Chondrocyte (in vitro differentiated cells): Measurements from ENCODE around the gene SGSH. TPM values are rescaled to one million over a fixed set of nuclear protein-coding genes. Genes with fewer than 3 reads are reported as not detected.

Experiments
- DNase-seq: peaks from one replicate; pipeline ENCODE4 v3.0.0; 2021; ENCODE audit warnings: mixed read lengths, low spot score
- H3K27ac Mint-ChIP-seq: one replicate; pipeline ENCODE4 v1.8.0; 2021; ENCODE audit warnings: mild to moderate bottlenecking, moderate library complexity, mixed read lengths; ENCODE audit not compliant: unreplicated experiment
- H3K27me3 Mint-ChIP-seq: 2 replicates; pipeline ENCODE4 v1.8.0; 2021; ENCODE audit warnings: low read depth, mixed read lengths
- H3K36me3 Mint-ChIP-seq: 2 replicates; pipeline ENCODE4 v1.8.0; 2021; ENCODE audit warnings: low read depth, mixed read lengths
- H3K4me1 Mint-ChIP-seq: 2 replicates; pipeline ENCODE4 v1.8.0; 2021; ENCODE audit warnings: low read depth, mild to moderate bottlenecking, mixed read lengths
- H3K4me3 Mint-ChIP-seq: one replicate; pipeline ENCODE4 v1.8.0; 2021; ENCODE audit warnings: mild to moderate bottlenecking, moderate library complexity, mixed read lengths; ENCODE audit not compliant: unreplicated experiment
- H3K9me3 Mint-ChIP-seq: 2 replicates; pipeline ENCODE4 v1.8.0; 2021; ENCODE audit warnings: low read depth, mixed read lengths
- CTCF ChIP-seq: fragments of 200-600 bp; sonication (generic); IDR thresholded peaks from 2 replicates; pipeline ENCODE4 v1.5.0; 2021; ENCODE audit warnings: antibody characterized with exemption, mild to moderate bottlenecking, moderate library complexity
- total RNA-seq: library from RNA; stranded (reverse); gene quantifications from 3 replicates; pipeline ENCODE4 v1.2.1, GENCODE V29; 2021

SGSH gene
- total RNA-seq, 1 donor from 2014 or later = 44.7 TPM

- H3K4me3 Mint-ChIP-seq = no peak overlapping the region
- TF ChIP-seq CTCF = no peak
- H3K36me3 Mint-ChIP-seq = peaks cover 23% of the 10 kb centered on the region
- H3K4me1 Mint-ChIP-seq = no peaks in the 10 kb centered on the region
- no peak overlapping the region for H3K27ac Mint-ChIP-seq
- DNase-seq = no peak
- H3K9me3 Mint-ChIP-seq = no peaks in the 10 kb centered on the region
- no peaks in the 10 kb centered on the region for H3K27me3 Mint-ChIP-seq
Measured at GRCh38 chr17:80212511-80212910, 7.6 kb downstream of the SGSH start.

GRCh38 chr17:80212109-80212508 lies 8.0 kb downstream of the SGSH start:
- Mint-ChIP-seq H3K4me1 (no peaks in the 10 kb centered on the region), H3K4me3 (no peak overlapping the region), H3K9me3 (no peaks in the 10 kb centered on the region), H3K36me3 (peaks cover 19% of the 10 kb centered on the region), H3K27me3 (no peaks in the 10 kb centered on the region), H3K27ac (no peak overlapping the region)
- DNase-seq = peak; percentile 91
- TF ChIP-seq CTCF = no peak

- peaks cover 14% of the 10 kb centered on the region for H3K36me3 Mint-ChIP-seq
- H3K27me3 Mint-ChIP-seq = no peaks in the 10 kb centered on the region
- TF ChIP-seq CTCF = no peak
- peak; percentile 81 for DNase-seq
- no peak overlapping the region for H3K27ac Mint-ChIP-seq
- H3K9me3 Mint-ChIP-seq = no peaks in the 10 kb centered on the region
- H3K4me1 Mint-ChIP-seq = no peaks in the 10 kb centered on the region
- H3K4me3 Mint-ChIP-seq = no peak overlapping the region
Measured at GRCh38 chr17:80210348-80211108, 9.6 kb downstream of the SGSH start.

- Mint-ChIP-seq H3K4me3 (no peak overlapping the region), H3K9me3 (no peaks in the 10 kb centered on the region), H3K27ac (no peak overlapping the region), H3K4me1 (no peaks in the 10 kb centered on the region), H3K27me3 (no peaks in the 10 kb centered on the region), H3K36me3 (peaks cover 14% of the 10 kb centered on the region)
- DNase-seq = no peak
- no peak for TF ChIP-seq CTCF
Measured at GRCh38 chr17:80209765-80210164, 10.4 kb downstream of the SGSH start.

- peaks cover 12% of the 10 kb centered on the region for H3K36me3 Mint-ChIP-seq
- no peak overlapping the region for H3K4me3 Mint-ChIP-seq
- DNase-seq = peak; percentile 91
- no peaks in the 10 kb centered on the region for H3K9me3 Mint-ChIP-seq
- no peak overlapping the region for H3K27ac Mint-ChIP-seq
- no peaks in the 10 kb centered on the region for H3K27me3 Mint-ChIP-seq
- H3K4me1 Mint-ChIP-seq = no peaks in the 10 kb centered on the region
- TF ChIP-seq CTCF = no peak
Measured at GRCh38 chr17:80208050-80208449, 12.1 kb downstream of the SGSH start.
